Stimulated activated CD4-positive, alpha-beta T cell treated with anti-CD3 and anti-CD28 coated beads, Interleukin-4, amount 100 ng/mL, for 24 hours (primary cell): Measurements from ENCODE around the gene DDX50.
"Not testable (repeated sequence)": the region's sequence is repeated elsewhere in the genome, so short reads cannot be mapped to it uniquely, and the experiment has no call there.

ENCODE experiments used
- DNase-seq: peaks from one replicate; pipeline ENCODE4 v3.0.0-alpha.2; 2020

Gene DDX50

GRCh38 chr10:68902382-68902781 is 1.3 kb downstream of the DDX50 start:
- no peak for DNase-seq

DNA sequence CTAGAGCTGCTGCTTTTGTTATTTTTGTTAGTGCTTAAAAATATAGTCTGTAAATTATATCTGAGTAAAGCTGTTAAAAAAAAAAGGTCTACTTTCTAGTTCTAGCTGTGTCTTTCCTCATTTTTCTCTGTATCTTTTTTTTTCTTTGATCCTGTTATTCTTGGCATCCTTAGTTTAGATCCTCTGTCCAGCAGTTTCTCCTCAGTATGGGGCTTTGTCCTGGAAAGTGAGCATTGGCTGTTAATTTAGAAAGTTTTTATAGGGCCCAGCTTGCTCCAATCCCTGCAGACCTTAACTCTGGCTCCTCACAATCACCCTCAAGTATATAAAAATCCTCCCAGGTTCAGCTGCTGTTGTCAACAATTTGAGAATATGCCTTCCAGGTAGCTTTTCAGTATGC is 23.5 kb downstream of the DDX50 start:
- no peak for DNase-seq

DNA sequence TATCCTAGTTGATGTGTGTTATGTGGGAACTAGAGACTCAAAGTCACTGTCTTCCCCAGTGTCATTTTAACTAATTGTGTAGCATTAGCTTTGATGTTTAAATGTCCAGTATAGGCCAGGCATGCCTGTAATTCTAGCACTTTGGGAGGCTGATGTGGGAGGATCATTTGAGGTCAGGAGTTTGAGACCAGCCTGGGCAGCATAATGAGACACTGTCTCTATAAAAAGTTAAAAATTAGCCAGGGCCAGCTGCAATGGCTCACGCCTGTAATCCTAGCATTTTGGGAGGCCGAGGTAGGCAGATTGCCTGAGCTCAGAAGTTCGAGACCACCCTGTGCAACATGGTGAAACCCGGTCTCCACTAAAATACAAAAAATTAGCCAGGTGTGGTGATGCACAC is 24.4 kb downstream of the DDX50 start:
- no peak for DNase-seq

DNA sequence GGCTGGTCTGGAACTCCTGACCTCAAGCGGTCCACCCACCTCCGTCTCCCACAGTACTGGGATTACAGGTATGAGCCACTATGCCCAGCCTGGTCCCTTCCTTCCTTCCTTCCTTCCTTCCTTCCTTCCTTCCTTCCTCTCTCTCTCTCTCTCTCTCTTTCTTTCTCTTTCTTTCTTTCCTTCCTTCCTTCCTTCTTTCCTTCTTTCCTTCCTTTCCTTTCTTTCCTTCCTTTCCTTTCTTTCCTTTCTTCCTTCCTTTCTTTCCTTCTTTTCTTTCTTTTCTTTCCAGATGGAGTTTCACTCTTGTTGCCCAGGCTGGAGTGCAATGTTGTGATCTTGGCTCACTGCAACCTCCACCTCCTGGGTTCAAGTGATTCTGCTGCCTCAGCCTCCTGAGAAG is 28.0 kb downstream of the DDX50 start:
- DNase-seq, result not testable (repeated sequence)

- not testable (repeated sequence) for DNase-seq
Observed at GRCh38 chr10:68929888-68930287, 28.8 kb downstream of the DDX50 start.

GRCh38 chr10:68932860-68933259 is 31.7 kb downstream of the DDX50 start:
- DNase-seq, result not testable (repeated sequence)

- no peak for DNase-seq
Observed at GRCh38 chr10:68934994-68935393, 33.9 kb downstream of the DDX50 start.

GRCh38 chr10:68938117-68938516 is 37.0 kb downstream of the DDX50 start:
- no peak for DNase-seq

- DNase-seq, result no peak
Observed at GRCh38 chr10:68938884-68939283, 37.8 kb downstream of the DDX50 start.

DNA sequence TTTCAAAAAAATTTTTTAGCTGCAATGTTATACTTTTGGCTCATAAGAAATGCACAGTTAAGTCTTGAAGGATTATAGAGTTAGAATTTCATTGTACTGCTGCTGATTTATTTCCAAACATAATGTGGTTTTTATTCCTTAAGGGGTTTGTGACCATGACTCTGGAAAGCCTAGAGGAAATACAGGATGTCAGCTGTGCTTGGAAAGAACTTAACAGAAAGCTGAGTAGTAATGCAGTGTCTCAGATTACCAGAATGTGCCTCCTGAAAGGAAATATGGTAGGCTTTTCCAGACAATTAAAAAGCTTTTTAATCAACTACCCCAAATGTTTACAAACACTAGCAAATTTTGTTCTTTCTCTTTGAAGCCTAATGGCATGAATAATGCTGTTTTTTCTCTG is 39.8 kb downstream of the DDX50 start:
- DNase-seq, result not testable (repeated sequence)

DNA sequence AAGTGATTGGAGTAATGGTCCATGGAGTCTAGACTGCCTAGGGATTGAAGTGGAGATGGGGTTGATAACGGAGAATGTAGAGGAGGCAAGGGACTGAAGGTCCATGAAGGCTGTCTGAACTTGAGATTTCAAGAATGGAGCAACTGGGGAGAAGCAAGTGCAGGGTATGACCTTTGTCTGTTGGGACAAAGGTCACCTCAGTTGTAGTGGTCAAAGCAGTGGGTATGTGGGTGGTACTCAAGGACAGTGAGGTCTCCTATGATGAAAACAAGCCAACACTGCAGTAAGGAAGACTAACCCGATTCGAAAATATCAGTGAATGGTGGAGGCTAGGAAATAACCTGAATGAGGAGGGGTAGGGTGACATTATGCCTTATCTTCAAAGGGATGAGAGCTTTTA is 49.5 kb downstream of the DDX50 start:
- no peak for DNase-seq

DNA sequence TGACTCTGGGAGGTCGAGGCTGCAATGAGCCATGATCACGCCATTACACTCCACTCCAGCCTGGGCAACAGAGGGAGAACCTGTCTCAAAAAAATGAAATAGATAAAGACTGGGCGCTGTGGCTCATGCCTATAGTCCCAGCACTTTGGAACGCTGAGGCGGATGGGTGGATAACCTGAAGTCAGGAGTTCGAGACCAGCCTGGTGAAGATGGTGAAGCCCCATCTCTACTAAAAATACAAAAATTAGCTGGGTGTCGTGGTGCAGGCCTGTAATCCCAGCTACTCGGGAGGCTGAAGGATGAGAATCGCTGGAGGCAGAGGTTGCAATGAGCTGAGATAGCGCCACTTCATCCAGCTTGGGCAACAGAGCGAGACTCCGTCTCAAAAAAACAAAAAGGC is 53.8 kb downstream of the DDX50 start:
- DNase-seq, result no peak

DNA sequence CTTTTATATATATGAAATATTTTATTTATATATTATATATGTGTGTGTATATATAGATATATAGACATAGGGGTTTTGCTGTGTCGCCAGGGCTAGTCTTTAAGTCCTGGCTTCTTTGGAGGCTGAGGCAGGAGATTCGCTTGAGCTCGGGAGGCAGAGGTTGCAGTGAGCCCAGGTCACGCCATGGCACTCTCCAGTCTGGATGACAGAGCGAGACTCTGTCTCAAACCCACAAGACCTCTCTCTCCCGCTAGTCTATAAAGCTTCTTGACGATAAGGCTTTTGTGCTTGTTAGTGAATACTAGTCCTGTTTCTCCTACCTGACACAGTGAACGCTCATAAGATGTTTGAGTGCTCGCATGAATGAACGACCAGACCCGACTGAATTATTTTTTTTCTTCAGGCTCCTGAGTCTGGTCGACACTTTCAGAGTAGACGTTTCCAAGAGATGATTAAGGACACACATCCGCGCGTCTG is 54.3 kb downstream of the DDX50 start:
- no peak for DNase-seq

GRCh38 chr10:68955832-68956532 is 54.9 kb downstream of the DDX50 start, which contains the start of gene DDX21:
Gene DDX21, plus strand, starts transcription at chr10:68956170. Its CDS starts 56 bp downstream, at chr10:68956226.
- peak; percentile 92 for DNase-seq

DNA sequence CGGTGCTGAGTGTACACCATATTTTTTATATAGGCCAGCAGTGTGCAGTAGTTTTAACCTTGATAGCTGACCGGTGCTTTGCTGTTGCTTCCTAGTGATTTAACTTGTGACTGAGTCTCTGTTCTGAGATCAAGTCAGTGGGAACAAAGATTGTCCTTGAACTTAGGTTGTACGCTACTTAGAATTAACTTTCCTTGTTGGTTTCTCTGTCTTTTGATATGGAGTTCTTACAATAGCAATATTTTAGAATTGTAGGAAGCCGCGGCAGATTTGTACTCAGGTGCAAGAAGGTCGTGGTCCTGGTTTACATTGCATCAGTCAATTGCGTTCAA is 56.1 kb downstream of the DDX50 start:
- DNase-seq, result no peak

GRCh38 chr10:68957654-68958053 is 56.5 kb downstream of the DDX50 start:
- DNase-seq, result no peak

DNA sequence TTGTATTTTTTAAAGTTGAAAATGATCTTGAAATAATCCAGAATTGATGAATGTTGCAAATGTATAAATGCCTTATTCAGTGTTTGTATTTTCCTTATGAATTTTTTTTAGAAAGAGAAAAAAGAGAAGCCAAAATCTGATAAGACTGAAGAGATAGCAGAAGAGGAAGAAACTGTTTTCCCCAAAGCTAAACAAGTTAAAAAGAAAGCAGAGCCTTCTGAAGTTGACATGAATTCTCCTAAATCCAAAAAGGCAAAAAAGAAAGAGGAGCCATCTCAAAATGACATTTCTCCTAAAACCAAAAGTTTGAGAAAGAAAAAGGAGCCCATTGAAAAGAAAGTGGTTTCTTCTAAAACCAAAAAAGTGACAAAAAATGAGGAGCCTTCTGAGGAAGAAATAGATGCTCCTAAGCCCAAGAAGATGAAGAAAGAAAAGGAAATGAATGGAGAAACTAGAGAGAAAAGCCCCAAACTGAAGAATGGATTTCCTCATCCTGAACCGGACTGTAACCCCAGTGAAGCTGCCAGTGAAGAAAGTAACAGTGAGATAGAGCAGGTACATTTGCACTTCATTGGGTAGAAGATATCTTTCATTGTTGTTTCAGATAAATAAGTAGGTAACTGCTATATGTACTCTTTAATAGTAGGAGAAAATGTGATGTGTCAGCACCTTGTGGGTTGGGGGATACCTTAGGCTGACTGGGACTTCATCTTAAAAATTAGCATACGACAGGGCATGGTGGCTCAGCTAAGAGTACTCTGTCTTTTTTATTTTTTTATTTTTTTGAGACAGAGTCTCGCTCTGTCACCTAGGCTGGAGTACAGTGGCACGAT is 58.8 kb downstream of the DDX50 start:
- DNase-seq, result no peak

DNA sequence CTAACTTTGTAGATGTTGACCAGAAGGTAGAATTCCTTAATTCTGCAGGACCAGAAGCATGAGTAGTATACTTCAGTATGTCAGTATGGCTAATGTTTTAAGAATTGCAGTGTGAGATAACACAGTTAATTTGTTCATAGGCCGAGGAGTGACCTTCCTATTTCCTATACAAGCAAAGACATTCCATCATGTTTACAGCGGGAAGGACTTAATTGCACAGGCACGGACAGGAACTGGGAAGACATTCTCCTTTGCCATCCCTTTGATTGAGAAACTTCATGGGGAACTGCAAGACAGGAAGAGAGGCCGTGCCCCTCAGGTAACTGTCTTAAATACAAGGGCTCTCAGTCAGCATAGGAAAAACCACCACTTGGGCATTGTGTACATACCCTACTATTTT is 62.0 kb downstream of the DDX50 start:
- no peak for DNase-seq

- no peak for DNase-seq
Observed at GRCh38 chr10:68973975-68974374, 72.9 kb downstream of the DDX50 start.

DNA sequence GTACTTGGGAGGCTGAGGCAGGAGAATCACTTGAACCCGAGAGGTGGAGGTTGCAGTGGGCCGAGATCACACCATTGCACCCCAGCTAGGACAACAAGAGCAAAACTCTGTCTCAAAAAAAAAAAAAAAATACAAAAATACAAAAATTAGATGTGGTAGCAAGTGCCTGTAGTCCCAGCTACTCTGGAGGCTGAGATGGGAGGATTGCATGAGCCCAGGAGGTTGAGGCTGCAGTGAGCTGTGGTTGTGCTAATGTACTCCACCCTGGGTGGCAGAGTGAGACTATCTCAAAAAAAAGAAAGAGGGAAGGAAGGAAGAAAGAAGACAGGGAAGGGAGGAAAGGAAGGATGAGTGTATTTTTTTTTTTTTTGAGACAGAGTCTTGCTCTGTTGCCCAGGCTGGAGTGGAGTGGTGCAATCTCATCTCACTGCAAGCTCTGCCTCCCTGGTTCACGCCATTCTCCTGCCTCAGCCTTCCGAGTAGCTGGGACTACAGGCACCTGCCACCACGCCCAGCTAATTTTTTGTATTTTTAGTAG is 74.9 kb downstream of the DDX50 start:
- DNase-seq, result not testable (repeated sequence)

- DNase-seq, result not testable (repeated sequence)
Observed at GRCh38 chr10:68979738-68980137, 78.6 kb downstream of the DDX50 start.

GRCh38 chr10:68981074-68981473 is 80.0 kb downstream of the DDX50 start:
- no peak for DNase-seq

GRCh38 chr10:68982389-68982788 is 81.3 kb downstream of the DDX50 start:
- no peak for DNase-seq

DNA sequence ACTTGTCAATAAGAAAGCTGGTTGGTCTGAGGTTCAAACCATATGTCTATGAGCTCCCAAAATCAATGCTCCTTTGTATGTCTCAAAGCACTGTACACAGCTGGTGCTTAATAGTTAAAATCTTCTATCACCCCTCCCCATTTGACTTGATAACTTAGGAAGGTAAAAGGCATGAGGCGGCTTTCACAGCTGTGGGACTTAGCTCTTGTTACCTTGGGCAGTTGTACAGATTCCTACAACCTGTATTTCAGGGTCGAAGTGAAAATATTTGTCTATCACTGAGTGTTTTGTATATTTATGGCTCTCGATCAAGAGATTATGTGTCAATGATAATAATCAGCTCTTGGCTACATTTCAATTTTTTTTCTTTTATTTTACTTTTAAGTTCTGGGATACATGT is 86.5 kb downstream of the DDX50 start:
- DNase-seq, result no peak
